ENCODE results near the gene KCNG2. TPM values are rescaled to one million over a fixed set of nuclear protein-coding genes. Genes with fewer than 3 reads are reported as not detected.

The KCNG2 gene
- total and polyA plus RNA-seq, 2 of the 8 experiments (the other 6 are each of a cell fraction or from before 2014, with no cell fraction given): 0.19 to 0.74 TPM

GRCh38 chr18:79749251-79750191, 48.2 kb upstream of the KCNG2 start:
- Histone ChIP-seq H3K4ac (replicated peaks; ENCODE audit: insufficient read length, low read depth, low read length) (no peak overlapping the region), H2BK120ac (replicated peaks; ENCODE audit: low read depth, low read length) (no peak overlapping the region), H3K79me1 (ENCODE audit: low read depth, low read length) (peaks cover 2% of the 10 kb centered on the region; the same call in 1 of the 2 replicates), H3K79me2 (ENCODE audit: control insufficient read depth in 1 of 2, insufficient read depth in 2 of 2, low read length in 2 of 2) (no peaks in the 10 kb centered on the region), H3K56ac (replicated peaks; ENCODE audit: insufficient read length, low read depth, low read length) (no peak overlapping the region), H3K4me2 (ENCODE audit: insufficient read depth in 1 of 2, low read depth in 2 of 2, low read length in 2 of 2) (no peak overlapping the region), H3K14ac (ENCODE audit: insufficient read length) (no peak overlapping the region), H3K4me3 (ENCODE audit: extremely low read depth in 1 of 4, insufficient read depth in 2 of 4, low read depth in 3 of 4, low read length in 4 of 4) (no peak overlapping the region), H2BK12ac (ENCODE audit: low read depth, low read length) (no peak overlapping the region), H3K23me2 (ENCODE audit: low read depth, low read length) (no peaks in the 10 kb centered on the region), H3K23ac (ENCODE audit: insufficient read length) (no peak overlapping the region), H2AK5ac (ENCODE audit: low read depth, low read length) (no peak overlapping the region), H3K9ac (replicated peaks in 1 of 4; ENCODE audit: extremely low read depth in 1 of 4, low read depth in 3 of 4, low read length in 3 of 4) (no peak overlapping the region), H4K5ac (ENCODE audit: insufficient read length, low read depth, low read length) (no peak overlapping the region), H4K20me1 (replicated peaks in 1 of 2; ENCODE audit: control insufficient read depth in 1 of 2, insufficient read depth in 2 of 2, low read length in 2 of 2) (peaks cover 4 to 8% of the 10 kb centered on the region in 2 experiments), H3K27me3 (replicated peaks in 1 of 4; ENCODE audit: control insufficient read depth in 3 of 4, extremely low read depth in 1 of 4, insufficient read depth in 3 of 4, low read length in 3 of 4) (no peaks in the 10 kb centered on the region), H2BK5ac (ENCODE audit: low read depth, low read length) (no peak overlapping the region), H3K4me1 (replicated peaks in 1 of 4; ENCODE audit: control insufficient read depth in 3 of 4, insufficient read depth in 4 of 4, low read length in 3 of 4) (no peaks in the 10 kb centered on the region), H2AFZ (ENCODE audit: low read length) (no peak overlapping the region), H3K9me3 (ENCODE audit: insufficient read depth in 2 of 2, low read depth in 1 of 2, low read length in 1 of 2) (no peaks in the 10 kb centered on the region), H3K27ac (ENCODE audit: low read depth, low read length) (no peak overlapping the region), H4K8ac (ENCODE audit: extremely low read depth, insufficient read depth, low read length) (no peak overlapping the region), H2BK15ac (ENCODE audit: low read length) (no peak overlapping the region), H3K18ac (ENCODE audit: extremely low read depth, low read length) (no peak overlapping the region), H4K91ac (replicated peaks; ENCODE audit: insufficient read length, low read length) (no peak overlapping the region), H3K36me3 (ENCODE audit: control insufficient read depth in 2 of 4, insufficient read depth in 4 of 4, low read length in 3 of 4) (peaks cover 0 to 14% (median 10%) of the 10 kb centered on the region in 4 experiments; a peak in 5 of 8 replicates), H2BK20ac (ENCODE audit: low read length) (no peak overlapping the region)
- DNase-seq (ENCODE audit: low read depth in 1 of 2, low spot score in 2 of 2): no peak
- FAIRE-seq: no peak
- ChIA-PET POLR2A (ENCODE audit: partially characterized antibody) (interaction anchor here (0.6 to 1.2 kb wide), 2 partner anchors 21 to 246 kb away, joined by 3 read pairs; no protein-coding TSS in a partner anchor), CTCF (ENCODE audit: partially characterized antibody) (no interaction called here)
- WGBS, 2 experiments (ENCODE audit: extremely low coverage in 1 of 2, insufficient coverage in 1 of 2, insufficient read length in 1 of 2, insufficient replicate concordance in 2 of 2, low coverage in 1 of 2, low lambda C conversion rate in 2 of 2, missing lambda C conversion rate in 1 of 2): 92% methylated on average over 46 of the region's 49 CpGs; no CpG with 5 or more reads in 1 of the 2 experiments
- TF ChIP-seq SP1 (IDR thresholded peaks at IDR 0.05; ENCODE audit: low read depth, low read length) (no peak), CTBP2 (IDR thresholded peaks at IDR 0.05; ENCODE audit: borderline replicate concordance, insufficient read depth, insufficient read length, low read length) (no peak), E2F6 (IDR thresholded peaks at IDR 0.05) (no peak), CHD2 (IDR thresholded peaks at IDR 0.05; ENCODE audit: low read length) (no peak), ATF3 (IDR thresholded peaks at IDR 0.05; ENCODE audit: insufficient read depth, low read depth, low read length) (no peak), SRF (IDR thresholded peaks at IDR 0.05; ENCODE audit: low read depth, low read length) (no peak), TCF12 (IDR thresholded peaks at IDR 0.05; ENCODE audit: low read depth, low read length) (no peak)
- TF ChIP-seq, protein P1, sequence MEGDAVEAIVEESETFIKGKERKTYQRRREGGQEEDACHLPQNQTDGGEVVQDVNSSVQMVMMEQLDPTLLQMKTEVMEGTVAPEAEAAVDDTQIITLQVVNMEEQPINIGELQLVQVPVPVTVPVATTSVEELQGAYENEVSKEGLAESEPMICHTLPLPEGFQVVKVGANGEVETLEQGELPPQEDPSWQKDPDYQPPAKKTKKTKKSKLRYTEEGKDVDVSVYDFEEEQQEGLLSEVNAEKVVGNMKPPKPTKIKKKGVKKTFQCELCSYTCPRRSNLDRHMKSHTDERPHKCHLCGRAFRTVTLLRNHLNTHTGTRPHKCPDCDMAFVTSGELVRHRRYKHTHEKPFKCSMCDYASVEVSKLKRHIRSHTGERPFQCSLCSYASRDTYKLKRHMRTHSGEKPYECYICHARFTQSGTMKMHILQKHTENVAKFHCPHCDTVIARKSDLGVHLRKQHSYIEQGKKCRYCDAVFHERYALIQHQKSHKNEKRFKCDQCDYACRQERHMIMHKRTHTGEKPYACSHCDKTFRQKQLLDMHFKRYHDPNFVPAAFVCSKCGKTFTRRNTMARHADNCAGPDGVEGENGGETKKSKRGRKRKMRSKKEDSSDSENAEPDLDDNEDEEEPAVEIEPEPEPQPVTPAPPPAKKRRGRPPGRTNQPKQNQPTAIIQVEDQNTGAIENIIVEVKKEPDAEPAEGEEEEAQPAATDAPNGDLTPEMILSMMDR (IDR thresholded peaks at IDR 0.05; ENCODE audit: control extremely low read depth in 1 of 3, insufficient read depth in 1 of 3, low read depth in 1 of 3, low read length in 3 of 3): no peak

Data from H1 (cell line).